Activated CD8-positive, alpha-beta memory T cell treated with anti-CD3 and anti-CD28 coated beads, Interleukin-2, amount 50 U/mL, for 4 hours (primary cell): ENCODE results near the gene ACACB.

Experiments used
- DNase-seq: peaks from one replicate; pipeline ENCODE4 v3.0.0-alpha.2; 2020

Gene ACACB

DNA sequence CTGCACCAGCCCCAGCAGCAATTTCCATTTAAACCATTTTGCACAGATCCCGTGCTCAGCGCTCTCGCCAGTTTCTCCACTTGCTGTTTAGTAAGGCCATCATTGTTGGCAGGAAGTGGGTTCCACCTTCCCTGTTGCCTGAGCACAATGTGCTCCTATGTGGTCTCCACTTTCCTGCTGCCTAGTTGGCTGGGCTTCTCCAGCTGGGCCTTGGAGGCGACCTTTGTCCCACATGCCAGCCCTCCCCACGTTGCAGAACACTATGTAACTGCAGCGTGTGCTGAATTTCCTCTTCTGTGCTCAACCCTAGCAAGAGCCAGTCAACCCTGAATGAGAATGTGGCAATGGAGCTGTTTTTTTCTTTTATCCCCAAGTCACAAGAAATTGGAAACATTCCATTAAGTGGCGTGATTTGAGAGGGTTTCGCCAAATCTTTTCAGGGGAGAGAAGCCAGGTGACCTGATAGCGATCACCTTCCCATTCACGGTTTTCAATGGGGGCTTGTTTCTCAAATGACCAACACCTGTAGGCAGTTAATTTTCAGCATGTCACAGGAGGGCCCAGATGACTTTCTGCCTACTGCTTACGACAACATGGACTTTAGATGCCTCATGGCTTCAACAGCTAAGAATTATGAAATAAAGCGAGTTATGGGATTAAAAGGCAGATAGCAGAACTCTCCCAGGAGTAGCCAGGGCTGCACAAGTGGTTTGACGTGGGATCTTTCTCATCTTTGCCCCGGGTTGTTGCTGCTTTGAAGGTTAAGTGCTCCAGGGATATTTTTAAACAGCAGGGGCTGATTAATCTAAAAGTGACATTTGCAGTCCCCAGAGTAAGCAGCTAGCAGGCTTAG is at the start of gene ACACB:
Gene ACACB (plus strand): TSS at position 830 of the 853 bp plus-strand sequence. CDS start 22,819 bp downstream, outside the sequence.
- DNase-seq = no peak

DNA sequence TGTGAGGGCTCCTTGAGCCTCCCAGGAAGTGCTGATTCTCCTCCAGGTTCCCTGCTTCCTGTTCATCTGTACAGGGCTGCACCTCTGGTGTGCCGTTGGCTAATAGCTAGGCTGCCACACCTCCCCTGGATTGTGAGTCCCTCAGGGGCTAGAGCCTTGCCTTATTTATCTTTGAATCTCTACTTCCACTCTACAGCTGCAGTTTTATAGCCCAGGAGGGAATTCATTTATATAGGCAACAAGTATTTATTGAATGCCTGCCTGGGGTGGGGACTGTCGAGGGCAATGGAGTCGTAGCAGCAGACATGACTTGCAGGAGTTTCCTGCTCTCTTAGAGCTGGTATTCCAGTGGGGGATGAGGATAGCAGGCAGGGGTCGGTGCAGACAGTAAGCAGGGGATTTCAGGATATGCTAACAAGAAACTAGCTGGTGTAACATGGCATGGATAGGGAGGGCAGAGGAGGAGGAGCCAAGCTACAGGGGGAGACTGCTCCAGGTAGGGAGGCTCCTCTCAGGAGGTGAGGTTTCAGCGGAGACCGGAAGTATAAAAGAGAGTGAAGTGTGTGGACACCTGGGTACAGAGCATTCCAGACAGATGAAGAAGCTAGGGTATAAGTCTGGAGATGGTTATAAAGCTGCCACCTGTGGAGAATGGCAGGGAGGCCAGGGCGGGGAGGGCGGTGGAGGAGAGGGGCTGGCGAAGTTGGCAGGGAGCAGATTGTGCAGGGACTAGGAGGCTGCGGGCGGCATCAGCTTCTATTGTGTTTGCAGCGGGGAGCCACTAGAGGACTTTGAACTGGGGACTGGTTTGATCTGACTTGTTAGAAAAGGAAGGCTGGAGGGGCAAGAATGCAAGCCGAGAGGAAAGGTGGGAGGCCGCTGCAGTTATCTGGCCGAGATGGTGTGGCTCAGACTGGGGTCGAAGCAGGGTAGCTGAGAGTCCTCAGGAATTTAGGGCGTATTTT is 46.8 kb upstream of the ACACB start:
- no peak for DNase-seq

DNA sequence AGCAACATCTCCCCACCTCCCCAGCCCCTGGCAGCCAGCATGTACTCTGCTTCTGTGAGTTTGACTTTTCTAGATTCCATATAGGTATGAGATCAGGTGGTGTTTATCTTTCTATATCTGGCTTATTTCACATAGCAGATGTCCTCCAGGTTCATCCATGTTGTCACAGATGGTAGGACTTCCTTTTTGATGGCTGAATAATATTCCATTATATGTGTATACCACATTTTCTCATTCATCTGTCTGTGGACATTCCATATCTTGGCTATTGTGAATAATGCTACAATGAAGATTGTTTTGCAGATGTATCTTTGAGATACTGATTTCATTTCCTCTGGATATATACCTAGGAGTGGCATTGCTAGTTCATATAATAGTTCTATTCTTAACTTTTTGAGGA is 41.5 kb upstream of the ACACB start:
- DNase-seq = no peak

DNA sequence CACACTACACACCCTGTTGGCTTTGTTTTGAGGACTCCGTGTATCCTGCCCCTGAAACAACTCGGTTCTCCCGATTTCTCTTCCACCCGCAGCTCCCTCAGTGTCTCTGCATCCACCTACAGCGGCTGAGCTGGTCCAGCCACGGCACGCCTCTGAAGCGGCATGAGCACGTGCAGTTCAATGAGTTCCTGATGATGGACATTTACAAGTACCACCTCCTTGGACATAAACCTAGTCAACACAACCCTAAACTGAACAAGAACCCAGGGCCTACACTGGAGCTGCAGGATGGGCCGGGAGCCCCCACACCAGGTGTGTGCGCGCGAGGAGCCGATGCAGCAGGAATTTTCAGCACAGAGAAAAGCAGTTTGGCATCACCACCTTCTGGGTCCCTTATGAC is 33.6 kb upstream of the ACACB start:
- no peak for DNase-seq

DNA sequence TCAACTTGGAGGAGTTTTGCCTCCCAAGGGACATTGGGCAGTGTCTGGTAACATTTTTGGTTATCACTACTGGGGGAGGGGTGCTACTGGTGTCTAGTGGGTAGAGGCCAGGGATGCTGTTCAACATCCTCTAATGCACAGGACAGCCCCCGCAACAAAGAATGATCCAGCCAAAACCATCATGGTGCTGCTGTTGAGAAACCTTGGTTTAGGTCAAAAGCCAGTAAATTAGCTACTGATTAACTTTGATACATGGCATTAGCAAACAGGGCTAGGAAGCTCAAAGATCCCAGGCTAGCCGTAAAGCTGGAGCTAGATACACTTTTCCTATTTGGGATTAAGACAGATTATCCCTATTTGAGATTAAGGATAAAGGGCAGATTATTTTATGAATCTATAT is 32.0 kb upstream of the ACACB start:
- no peak for DNase-seq

DNA sequence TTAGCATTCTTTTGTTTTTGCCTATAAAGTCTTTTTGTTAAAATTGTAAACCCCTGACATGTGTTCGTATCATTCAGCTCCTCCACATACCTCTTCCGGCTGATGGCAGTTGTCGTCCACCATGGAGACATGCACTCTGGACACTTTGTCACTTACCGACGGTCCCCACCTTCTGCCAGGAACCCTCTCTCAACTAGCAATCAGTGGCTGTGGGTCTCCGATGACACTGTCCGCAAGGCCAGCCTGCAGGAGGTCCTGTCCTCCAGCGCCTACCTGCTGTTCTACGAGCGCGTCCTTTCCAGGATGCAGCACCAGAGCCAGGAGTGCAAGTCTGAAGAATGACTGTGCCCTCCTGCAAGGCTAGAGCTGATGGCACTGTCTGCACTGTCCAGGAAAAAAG is 30.8 kb upstream of the ACACB start:
- DNase-seq = no peak

DNA sequence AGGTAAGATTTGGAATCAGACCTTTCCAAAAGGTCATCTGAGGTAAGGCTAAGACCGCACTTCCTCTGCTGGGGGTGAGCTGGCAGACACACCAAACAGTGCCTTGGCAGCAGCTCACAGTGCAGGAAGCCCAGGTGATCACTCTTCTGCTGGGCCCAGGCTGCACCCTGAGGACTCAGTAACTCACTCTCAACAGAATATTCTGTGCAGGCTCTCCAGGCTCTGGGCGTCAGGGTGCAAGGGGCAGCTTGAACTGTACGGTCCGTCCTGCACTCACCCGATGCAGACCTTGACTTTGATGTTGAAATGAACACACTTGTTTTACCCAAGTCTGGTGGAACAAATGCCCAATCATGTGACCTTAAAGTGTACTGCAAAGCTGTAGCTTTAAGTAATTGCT is 29.1 kb upstream of the ACACB start:
- no peak for DNase-seq

DNA sequence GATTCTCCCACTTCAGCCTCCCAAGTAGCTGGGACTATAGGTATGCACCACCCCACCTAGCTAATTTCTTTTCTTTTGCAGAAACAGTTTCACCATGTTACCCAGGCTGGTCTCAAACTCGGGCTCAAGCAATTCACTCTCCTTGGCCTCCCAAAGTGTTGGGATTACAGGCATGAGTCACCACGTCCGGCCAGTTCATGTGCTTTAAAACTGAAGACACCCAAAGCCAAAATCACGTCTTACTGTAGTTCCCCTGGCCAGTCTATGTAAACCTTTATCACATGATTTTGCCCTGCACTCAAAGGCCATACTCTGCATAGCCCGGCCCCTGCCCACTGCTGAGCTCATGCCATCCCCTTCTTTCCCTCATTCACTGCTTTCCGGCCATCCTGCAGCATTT is 27.6 kb upstream of the ACACB start:
- no peak for DNase-seq

DNA sequence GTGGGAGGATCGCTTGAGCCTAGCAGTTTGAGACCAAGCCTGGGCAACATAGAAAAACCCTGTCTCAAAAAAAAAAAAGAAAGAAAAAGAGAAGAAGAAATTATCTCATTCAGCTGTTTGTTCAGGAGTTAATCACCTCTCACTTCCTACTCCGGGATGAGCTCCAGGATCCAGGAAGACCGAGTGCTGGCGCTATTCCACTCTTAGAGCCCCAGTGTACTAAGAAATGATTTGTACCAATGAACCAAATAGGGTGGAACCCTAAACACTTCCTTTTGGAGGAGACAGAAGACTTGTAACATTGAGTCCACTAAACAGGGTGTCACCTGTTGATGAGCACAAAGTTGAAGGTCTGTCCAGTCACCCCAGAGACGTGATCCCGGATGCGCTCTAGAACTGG is 26.7 kb upstream of the ACACB start:
- no peak for DNase-seq

DNA sequence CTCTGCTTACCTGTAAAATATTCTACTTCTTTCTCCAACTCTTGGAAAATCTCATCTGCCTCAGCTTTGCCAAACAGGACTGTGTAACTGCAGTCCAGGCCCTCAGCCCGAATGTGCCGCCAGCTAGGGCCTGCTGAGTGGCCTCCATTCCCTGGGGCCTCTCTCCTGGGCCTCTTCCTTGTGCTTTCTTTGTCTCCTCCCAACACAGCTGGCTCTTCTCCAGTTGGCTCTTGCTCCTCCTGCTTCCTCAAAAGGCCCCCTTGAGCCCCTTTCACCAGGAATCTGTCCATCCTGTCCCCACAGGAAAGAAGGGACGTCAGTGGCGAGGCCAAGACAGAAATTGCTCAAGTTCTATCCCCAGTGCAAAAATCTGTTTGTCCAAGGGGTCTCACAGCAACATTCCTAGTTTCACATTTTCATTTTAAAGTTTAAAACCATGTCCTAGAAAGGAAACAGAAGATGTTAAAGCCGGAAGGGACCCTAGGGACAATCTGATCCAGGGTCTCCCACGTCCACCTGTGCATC is 23.8 kb upstream of the ACACB start:
- DNase-seq = no peak

DNA sequence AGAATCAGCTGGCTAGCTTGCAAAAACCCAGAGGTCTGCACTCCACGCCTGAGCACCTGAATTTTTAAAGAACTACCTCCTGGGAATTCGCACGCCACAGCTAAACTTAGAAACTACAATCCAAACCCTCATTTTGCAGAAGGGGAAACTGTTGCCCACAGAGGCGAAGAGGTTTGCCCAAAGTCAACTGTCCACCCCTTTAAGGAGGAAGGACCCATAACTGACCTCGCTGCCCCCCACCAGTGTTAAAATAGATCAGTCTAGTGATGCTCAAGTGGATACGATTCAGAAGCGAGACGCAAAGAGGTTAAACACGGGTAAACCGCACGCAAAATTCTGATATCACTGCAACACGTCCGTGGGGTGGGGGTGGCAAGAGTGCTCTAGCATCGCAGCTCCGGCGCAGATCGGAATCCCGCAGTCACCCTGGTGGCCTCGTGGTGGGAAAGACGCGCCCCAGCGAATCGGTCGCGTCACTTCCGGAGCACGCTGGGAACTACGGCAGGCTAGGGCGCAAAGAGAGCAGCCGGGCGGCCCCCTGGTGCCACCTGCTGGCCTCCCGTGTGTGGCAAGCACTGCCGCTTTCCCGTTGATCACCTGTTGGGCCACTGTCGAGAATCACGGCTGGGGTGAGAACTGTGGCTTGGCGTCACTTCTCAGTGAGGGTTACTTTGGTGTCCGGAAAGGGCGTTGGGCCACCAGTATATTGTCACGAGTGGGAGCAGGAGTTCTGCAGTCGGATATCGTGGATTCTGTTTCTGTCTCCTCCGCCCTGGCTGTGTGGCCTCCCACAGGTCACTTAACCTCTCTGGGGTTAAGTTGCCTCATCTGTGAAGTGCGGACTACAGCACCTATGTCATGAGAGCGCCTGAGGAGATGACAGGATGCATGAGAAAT is 23.1 kb upstream of the ACACB start, which contains the start of gene ALKBH2:
Gene ALKBH2 (minus strand): TSS at position 451 of the 897 bp plus-strand sequence. CDS start 686 bp downstream, outside the sequence.
- peak; percentile 96 for DNase-seq

DNA sequence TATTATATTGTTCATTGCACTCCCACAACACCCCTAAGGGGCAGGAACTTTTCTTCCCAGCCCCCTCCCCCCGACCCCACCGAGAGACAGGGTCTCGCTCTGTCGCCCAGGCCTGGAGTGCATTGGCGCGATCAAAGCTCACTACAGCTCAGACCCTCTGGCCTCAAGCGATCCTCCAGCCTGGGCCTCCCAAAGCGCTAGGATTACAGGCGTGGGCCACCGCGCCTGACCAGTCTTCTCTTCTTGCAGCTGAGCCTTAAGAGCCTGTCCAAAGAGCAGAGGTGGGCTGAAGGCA is 19.3 kb upstream of the ACACB start:
- DNase-seq = no peak

DNA sequence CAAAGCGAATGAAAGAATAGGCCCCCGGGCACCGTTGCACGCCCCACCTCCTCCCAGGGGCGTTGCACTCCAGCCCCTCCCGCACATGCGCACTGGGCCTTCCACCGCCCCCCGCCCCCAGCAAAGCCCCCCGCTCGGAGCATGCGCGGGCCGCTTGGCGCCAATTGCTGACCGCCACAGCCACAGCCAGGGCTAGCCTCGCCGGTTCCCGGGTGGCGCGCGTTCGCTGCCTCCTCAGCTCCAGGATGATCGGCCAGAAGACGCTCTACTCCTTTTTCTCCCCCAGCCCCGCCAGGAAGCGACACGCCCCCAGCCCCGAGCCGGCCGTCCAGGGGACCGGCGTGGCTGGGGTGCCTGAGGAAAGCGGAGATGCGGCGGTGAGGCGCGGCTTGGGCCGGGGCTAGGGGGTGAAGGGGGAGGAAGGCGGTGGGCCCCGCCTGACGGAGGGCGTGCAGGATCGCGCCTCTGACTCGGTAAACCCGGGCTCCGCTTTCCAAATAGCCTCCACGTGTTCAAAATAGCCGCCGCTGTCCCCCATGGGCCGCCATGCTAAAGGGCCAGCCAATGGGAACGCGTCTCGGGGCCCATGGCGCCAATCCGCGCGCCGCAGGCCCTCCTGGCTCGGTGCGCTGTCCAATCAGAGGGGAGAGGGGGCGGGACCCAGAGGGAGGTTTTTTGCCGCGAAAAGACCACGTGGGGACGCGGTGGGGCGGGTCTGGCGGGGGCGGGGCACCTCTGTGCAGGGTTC is 18.8 kb upstream of the ACACB start, which contains the start of gene UNG:
Gene UNG (plus strand): TSS at position 163 of the 748 bp plus-strand sequence. CDS start 83 bp downstream, at position 246.
- peak; percentile 97 for DNase-seq

DNA sequence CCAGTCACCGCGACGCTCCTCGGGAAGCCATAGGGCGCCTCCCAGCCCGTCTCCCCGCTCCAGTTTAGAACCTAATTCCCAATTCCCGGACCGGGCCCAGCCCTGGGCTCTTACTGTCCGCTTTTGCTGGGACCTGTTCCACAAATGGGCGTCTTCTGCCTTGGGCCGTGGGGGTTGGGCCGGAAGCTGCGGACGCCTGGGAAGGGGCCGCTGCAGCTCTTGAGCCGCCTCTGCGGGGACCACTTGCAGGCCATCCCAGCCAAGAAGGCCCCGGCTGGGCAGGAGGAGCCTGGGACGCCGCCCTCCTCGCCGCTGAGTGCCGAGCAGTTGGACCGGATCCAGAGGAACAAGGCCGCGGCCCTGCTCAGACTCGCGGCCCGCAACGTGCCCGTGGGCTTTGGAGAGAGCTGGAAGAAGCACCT is 18.2 kb upstream of the ACACB start:
- no peak for DNase-seq

DNA sequence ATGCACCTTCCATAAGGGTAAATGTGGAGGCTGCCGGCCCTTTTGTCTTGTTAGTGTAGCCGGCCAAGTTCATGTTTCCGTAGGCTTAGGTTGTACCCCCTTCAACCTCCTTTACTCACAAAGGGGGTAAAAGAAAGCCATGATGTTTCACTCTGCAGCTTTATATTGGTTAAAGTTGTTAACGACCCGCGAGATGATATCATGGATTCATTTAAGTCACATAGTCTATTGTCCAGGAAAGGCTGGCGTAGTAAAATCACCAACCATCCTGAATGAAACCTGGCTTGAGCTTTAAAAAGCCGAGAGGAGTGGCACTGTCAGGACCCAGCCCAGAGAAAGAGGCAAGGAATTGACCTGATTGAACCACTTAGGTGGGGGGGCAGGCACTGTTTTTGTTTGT is 17.7 kb upstream of the ACACB start:
- no peak for DNase-seq

DNA sequence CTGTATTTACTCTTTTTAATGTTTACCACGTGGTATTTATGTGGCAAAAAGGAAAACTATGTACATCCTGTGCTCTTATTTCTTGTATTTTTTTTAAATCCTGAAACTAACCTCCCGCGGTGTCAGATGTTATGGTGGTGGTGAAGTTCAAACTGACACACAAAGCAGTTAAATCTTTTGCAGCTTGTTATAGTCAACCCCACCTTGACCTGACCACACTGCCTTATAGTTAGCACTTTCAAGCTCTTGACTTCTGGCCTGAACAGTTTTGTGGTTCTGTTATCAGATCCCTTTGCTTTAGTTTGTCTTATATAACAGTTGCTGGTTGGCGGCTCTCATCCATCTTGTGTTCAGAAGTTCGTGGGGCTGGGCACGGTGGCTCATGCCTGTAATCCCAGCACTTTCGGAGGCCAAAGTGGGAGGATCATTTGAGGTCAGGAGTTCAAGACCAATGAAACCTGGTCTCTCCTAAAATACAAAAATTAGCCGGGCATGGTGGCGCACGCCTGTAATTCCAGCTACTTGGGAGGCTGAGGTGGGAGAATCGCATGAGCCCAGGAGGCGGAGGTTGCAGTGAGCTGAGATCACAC is 16.9 kb upstream of the ACACB start:
- no peak for DNase-seq

DNA sequence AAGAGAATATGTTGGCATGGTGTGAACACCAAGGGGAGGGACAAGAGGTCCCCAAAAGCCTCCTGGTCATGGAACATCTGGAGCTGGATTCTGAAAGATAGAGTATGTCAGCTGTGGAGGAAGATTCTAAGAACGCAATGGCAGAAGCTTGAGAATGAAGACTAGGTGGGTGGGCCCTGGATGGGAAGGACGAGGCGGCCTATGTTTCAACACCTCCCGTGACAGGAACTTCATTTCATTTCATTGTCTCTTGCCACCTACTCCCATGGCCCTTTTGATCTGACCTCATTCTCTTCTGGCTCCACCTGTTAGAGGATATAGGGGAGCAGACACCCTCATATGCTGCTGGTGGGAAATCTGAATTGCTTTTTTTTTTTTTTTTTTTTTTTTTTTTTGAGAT is 15.6 kb upstream of the ACACB start:
- no peak for DNase-seq

DNA sequence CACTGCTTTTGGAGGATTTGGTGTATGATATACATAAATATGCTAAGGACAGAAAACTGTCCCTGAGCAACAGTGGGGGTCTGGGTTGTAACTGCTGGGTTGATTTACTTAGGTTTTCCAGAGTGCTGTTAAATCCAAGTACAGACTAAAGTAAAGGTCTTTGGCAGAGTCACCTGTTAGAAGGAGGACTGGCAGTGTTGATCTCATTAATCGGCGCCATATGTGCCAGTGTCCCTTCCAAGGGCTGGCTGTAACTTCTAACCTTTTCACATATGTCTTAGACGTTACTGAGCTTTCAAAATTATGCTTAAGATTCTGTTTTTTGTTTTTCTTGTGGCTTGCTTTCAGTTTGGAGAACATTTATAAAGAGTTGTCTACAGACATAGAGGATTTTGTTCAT is 13.9 kb upstream of the ACACB start:
- DNase-seq = no peak

DNA sequence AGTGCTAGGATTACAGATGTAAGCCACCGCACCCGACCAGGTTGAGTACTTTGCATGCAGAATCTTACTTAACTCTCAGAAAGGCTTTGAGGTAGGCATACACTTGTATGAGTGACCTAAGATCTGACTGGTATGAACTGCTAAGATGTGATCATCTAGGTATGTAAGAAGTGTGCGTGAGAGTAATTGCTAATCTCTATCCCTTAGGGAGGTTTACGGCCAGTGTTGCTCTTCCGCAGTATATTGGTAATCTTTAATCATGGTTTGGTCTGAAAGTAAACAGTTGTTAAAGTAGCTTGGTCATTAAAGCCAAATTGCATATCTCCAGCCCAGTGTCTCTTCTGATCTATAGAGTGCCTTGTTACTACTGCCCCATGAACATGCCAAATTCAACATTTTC is 11.2 kb upstream of the ACACB start:
- no peak for DNase-seq

DNA sequence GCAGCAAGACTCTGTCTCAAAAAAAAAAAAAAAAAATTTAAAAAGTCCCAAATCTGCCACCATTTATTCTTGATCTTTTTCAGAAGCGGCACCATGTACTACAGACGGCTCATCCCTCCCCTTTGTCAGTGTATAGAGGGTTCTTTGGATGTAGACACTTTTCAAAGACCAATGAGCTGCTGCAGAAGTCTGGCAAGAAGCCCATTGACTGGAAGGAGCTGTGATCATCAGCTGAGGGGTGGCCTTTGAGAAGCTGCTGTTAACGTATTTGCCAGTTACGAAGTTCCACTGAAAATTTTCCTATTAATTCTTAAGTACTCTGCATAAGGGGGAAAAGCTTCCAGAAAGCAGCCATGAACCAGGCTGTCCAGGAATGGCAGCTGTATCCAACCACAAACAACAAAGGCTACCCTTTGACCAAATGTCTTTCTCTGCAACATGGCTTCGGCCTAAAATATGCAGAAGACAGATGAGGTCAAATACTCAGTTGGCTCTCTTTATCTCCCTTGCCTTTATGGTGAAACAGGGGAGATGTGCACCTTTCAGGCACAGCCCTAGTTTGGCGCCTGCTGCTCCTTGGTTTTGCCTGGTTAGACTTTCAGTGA is 6.5 kb upstream of the ACACB start:
- no peak for DNase-seq

DNA sequence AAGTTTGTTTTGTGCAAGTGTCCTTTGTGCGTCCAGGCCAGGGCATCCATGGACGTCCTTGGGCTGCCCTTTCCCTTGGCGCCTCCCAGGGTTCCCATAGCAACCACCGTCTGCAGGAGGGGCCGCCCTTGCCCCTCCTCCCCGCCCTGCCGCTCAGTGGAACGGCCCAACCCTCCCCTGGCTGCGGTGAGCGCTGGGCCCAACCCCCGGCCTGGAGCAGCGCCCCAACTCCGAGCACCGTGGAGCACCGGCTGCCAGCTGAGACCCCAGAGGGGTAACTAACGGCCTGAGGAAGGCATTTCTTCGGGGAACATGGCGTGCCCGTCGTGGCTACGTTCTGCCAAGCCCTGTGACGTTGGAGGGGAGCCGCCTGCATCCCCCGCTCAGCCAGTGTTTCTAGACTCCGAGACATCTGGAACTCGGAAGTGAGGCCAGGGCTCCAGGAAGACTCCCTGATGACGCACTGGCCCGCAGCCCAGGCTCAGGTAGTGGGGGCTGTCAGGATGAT is 5.3 kb upstream of the ACACB start:
- peak; percentile 54 for DNase-seq
